ENCODE data around the gene HTRA2. TPM values are rescaled to one million over a fixed set of nuclear protein-coding genes. Genes with fewer than 3 reads are reported as not detected.

HTRA2 gene
- total RNA-seq, 1 donor from 2014 or later, result 42.7 TPM

DNA sequence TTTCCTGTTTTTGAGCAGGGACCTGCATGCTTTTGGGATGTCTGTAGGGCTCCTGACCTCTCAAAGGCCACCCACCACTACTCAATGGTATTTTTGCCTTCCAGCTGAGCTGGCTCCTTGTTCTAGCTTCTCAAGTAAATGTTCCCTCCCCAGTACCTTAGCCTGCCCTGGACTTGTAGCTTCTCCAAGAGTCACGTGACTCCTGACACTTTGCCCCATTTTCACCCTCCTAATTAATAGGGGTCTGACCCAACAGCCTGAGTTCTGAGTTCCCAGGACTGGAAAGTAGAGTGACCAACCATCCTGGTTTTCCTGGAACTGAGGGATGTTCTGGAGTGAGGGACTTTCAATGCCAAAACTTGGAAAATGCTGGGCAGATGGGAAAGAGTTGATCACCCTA lies 34.3 kb upstream of the HTRA2 start:
- no peak for DNase-seq (ENCODE audit: extremely low spot score, unreplicated experiment)
- TF ChIP-seq, protein P1, sequence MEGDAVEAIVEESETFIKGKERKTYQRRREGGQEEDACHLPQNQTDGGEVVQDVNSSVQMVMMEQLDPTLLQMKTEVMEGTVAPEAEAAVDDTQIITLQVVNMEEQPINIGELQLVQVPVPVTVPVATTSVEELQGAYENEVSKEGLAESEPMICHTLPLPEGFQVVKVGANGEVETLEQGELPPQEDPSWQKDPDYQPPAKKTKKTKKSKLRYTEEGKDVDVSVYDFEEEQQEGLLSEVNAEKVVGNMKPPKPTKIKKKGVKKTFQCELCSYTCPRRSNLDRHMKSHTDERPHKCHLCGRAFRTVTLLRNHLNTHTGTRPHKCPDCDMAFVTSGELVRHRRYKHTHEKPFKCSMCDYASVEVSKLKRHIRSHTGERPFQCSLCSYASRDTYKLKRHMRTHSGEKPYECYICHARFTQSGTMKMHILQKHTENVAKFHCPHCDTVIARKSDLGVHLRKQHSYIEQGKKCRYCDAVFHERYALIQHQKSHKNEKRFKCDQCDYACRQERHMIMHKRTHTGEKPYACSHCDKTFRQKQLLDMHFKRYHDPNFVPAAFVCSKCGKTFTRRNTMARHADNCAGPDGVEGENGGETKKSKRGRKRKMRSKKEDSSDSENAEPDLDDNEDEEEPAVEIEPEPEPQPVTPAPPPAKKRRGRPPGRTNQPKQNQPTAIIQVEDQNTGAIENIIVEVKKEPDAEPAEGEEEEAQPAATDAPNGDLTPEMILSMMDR (conservative IDR thresholded peaks at IDR 0.05), result no peak
- no peaks in the 10 kb centered on the region for H3K9me3 Mint-ChIP-seq
- H3K27me3 Mint-ChIP-seq, result peaks cover 48% of the 10 kb centered on the region
- H3K27ac Mint-ChIP-seq, result no peak overlapping the region
- H3K4me1 Mint-ChIP-seq (ENCODE audit: unreplicated experiment), result peaks cover 10% of the 10 kb centered on the region
- H3K36me3 Mint-ChIP-seq, result peaks cover 11% of the 10 kb centered on the region
- H3K4me3 Mint-ChIP-seq, result no peak overlapping the region

DNA sequence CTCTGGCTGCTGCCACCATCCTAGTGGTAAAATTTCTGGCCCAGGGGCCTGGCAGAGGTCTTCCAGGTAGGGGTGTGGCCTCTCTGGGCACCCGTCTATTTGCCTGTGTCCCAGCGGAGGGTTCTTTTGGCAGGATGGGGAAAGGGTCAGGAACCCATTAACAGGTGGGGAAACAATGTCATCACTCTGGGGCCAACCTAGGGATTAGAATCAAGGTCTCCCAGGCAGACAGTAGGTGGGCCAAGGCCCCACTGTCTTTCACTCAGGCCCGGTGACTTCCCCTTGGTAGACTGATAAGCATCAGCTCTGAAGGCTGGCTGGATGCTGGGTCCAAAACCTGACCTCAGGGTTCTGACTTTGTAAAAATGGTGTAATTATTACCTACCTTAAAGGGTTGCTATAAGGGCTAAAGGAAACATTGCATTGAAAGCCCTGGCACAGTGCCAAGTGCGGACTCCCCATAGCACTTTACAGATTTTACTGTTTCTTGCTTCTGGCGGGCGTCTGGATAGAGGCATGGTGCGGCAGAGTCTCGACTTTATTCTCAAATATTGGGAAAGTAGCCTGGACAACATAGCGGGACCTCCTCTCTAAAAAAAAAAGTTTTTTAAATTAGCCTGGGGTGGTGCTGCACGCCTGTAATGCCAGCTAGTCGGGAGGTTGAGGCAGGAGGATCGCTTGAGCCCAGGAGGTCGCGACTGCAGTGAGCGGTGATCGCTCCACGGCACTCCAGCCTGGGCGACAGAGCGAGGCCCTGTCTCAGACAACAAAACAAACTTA lies 32.5 kb upstream of the HTRA2 start:
- TF ChIP-seq, protein P1 (conservative IDR thresholded peaks at IDR 0.05), result no peak
- H3K4me3 Mint-ChIP-seq, result peak overlapping the region; percentile 92
- no peaks in the 10 kb centered on the region for H3K9me3 Mint-ChIP-seq
- no peak for DNase-seq (ENCODE audit: extremely low spot score, unreplicated experiment)
- H3K27me3 Mint-ChIP-seq, result peaks cover 66% of the 10 kb centered on the region
- peaks cover 6% of the 10 kb centered on the region for H3K36me3 Mint-ChIP-seq
- H3K4me1 Mint-ChIP-seq (ENCODE audit: unreplicated experiment), result peaks cover 23% of the 10 kb centered on the region
- H3K27ac Mint-ChIP-seq, result no peak overlapping the region

DNA sequence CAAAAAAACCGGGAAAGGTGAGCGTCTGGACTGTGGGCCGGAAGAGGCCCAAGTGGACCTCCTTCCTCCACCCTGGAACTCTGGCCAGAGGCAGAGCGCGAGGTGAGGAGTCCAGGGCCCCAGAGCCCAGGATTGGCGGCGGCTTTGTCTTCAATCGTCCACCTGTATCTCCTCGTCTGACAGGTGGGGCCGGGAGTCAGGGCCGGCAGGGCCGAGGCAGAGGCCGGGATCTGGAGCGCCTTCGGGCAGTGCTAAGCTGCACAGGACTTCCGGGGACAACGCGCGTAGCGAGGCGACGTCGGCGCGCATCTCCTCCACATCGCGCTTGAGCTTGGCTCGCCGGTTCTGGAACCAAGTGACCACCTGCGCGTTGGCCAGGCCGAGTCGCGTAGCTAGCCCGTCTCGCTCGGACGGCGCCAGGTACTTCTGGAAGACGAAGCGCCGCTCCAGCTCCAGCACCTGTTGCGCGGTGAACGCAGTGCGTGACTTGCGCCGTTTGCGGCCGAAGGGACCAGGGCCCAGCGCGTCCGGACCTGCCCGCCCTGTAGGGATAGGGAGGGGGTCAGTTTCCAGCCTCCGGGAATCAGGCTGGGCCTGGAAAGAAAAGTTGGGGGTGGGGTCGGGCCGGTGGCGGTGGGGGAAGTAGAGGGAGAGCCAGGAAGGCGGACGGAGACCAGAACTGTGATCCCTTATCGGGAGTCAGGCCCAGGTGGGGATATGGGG lies 31.8 kb upstream of the HTRA2 start:
- Mint-ChIP-seq H3K27me3 (peaks cover 73% of the 10 kb centered on the region), H3K36me3 (peaks cover 5% of the 10 kb centered on the region), H3K27ac (peak overlapping the region; percentile 36), H3K9me3 (no peaks in the 10 kb centered on the region), H3K4me1 (ENCODE audit: unreplicated experiment) (peaks cover 29% of the 10 kb centered on the region), H3K4me3 (peak overlapping the region; percentile 92)
- no peak for DNase-seq (ENCODE audit: extremely low spot score, unreplicated experiment)
- TF ChIP-seq, protein P1 (conservative IDR thresholded peaks at IDR 0.05), result no peak

DNA sequence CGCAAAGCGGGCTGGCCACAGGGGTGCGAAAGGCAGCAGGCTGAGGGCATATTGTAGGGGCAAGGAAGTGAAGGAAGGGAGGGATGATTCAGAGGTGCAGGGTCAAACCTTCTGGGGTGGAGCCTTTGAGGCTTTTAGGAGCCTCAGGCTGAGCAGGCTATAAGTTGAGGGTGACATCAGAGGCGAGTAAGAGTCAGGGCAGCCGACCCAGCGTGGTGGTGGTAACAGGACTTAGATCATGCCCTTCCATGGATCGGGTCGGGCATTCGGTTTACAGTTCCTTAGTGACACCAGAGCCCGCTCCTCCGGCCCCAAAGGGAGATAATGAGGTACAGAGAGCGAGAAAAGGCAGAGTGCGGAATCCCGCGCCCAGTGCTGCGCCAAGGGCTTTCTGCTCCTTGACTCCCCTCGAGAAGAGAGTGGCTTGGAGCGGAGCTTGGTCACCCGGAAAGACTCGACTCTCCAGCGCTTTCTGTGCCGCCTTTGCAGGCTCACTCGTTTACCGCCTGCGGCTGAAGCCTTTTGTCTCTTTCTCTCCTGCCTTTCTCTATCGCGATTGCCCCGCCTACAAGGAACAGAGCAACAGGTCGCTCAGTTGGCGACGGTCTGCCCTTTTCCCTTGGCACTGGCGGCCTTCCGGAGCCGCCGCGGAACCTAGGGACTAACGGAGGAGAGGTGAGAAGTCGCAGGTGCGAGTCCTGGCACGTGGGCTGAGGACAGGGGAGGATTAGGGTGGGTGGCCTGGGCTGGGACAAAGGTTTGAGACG lies 31.1 kb upstream of the HTRA2 start:
- no peak for DNase-seq (ENCODE audit: extremely low spot score, unreplicated experiment)
- peak overlapping the region; percentile 73 for H3K27ac Mint-ChIP-seq
- H3K27me3 Mint-ChIP-seq, result peaks cover 80% of the 10 kb centered on the region
- H3K9me3 Mint-ChIP-seq, result no peaks in the 10 kb centered on the region
- H3K4me1 Mint-ChIP-seq (ENCODE audit: unreplicated experiment), result peaks cover 32% of the 10 kb centered on the region
- TF ChIP-seq, protein P1 (conservative IDR thresholded peaks at IDR 0.05), result no peak
- H3K4me3 Mint-ChIP-seq, result peak overlapping the region; percentile 92
- H3K36me3 Mint-ChIP-seq, result peaks cover 5% of the 10 kb centered on the region

DNA sequence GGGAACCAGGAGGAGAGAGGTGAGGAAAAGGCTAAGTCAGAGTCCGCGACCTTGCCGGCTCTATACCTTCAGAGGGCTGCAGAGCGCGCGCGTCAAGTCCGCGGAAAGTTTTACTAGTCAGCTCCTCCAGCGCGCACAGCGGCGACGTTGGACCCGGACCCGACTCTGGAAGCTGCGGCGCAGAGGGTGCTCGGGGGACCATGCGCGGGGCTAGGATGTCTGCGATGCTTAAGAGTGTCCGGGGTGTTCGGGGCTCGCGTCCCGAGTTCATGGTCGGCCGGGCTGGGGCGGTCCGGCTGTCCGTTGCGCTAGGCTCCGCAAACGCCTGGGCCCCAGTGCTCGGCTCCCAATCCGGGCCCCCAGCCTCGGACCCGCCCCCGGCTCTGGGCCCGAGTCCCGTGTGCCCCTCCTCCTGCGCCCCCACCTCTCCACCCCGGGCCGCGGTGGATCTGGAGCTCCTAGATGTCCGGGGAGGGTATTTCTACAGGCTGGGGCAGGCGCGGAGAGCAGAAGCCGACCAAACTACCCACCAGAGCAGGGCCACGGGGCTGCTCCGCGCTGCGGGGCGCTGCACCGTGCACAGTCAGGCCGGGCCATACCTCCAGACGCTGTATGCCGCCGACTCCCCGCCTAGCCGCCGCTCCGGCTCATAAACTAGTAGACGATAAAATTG lies 30.3 kb upstream of the HTRA2 start, which contains the start of gene LBX2:
Gene LBX2 (minus strand): TSS at position 337 of the 673 bp plus-strand sequence. CDS start 66 bp downstream, at position 271.
- DNase-seq (ENCODE audit: extremely low spot score, unreplicated experiment), result no peak
- peak within 1 kb of the TSS; percentile 92 for H3K4me3 Mint-ChIP-seq
- H3K4me1 Mint-ChIP-seq (ENCODE audit: unreplicated experiment), result peaks cover 32% of the 10 kb centered on the region
- H3K9me3 Mint-ChIP-seq, result no peaks in the 10 kb centered on the region
- H3K27ac Mint-ChIP-seq, result peak within 1 kb of the TSS; percentile 73
- H3K36me3 Mint-ChIP-seq, result peaks cover 10% of the 10 kb centered on the region
- H3K27me3 Mint-ChIP-seq, result peaks cover 87% of the 10 kb centered on the region
- TF ChIP-seq, protein P1 (conservative IDR thresholded peaks at IDR 0.05), result no peak
